ENCODE measurements around the gene NUDT14. TPM values are rescaled to one million over a fixed set of nuclear protein-coding genes. Genes with fewer than 3 reads are reported as not detected.

Gene NUDT14
- polyA plus RNA-seq, 1 donor = 17.6 TPM

- DNase-seq = no peak
Measured at GRCh38 chr14:105173145-105173544, 8.0 kb downstream of the NUDT14 start.

GRCh38 chr14:105172476-105172875, 8.6 kb downstream of the NUDT14 start:
- no peak for DNase-seq

GRCh38 chr14:105171004-105171673, 10.0 kb downstream of the NUDT14 start:
- DNase-seq = no peak

GRCh38 chr14:105169776-105170655, 11.1 kb downstream of the NUDT14 start:
- no peak for DNase-seq

GRCh38 chr14:105168979-105169507, 12.1 kb downstream of the NUDT14 start:
- no peak for DNase-seq

GRCh38 chr14:105168496-105168978, 12.6 kb downstream of the NUDT14 start, which contains the start of gene JAG2:
Gene JAG2, minus strand, starts transcription at chr14:105168776. Its CDS starts 356 bp downstream, at chr14:105168420.
- DNase-seq = no peak

GRCh38 chr14:105168093-105168420, 13.1 kb downstream of the NUDT14 start:
- no peak for DNase-seq

GRCh38 chr14:105167303-105168092, 13.6 kb downstream of the NUDT14 start:
- no peak for DNase-seq

- no peak for DNase-seq
Measured at GRCh38 chr14:105166571-105167302, 14.4 kb downstream of the NUDT14 start.

GRCh38 chr14:105165761-105166485, 15.2 kb downstream of the NUDT14 start:
- DNase-seq = no peak

GRCh38 chr14:105165134-105165704, 15.9 kb downstream of the NUDT14 start:
- no peak for DNase-seq

- DNase-seq = no peak
Measured at GRCh38 chr14:105163040-105163742, 17.9 kb downstream of the NUDT14 start.

GRCh38 chr14:105162669-105162979, 18.5 kb downstream of the NUDT14 start:
- no peak for DNase-seq

GRCh38 chr14:105161964-105162668, 19.0 kb downstream of the NUDT14 start:
- no peak for DNase-seq

- no peak for DNase-seq
Measured at GRCh38 chr14:105161309-105161708, 19.8 kb downstream of the NUDT14 start.

GRCh38 chr14:105160776-105161175, 20.3 kb downstream of the NUDT14 start:
- DNase-seq = no peak

- no peak for DNase-seq
Measured at GRCh38 chr14:105159344-105159743, 21.8 kb downstream of the NUDT14 start.

- no peak for DNase-seq
Measured at GRCh38 chr14:105158794-105159193, 22.3 kb downstream of the NUDT14 start.

- no peak for DNase-seq
Measured at GRCh38 chr14:105157872-105158271, 23.2 kb downstream of the NUDT14 start.
